ENCODE measurements around the gene UBR3. TPM values are rescaled to one million over a fixed set of nuclear protein-coding genes. Genes with fewer than 3 reads are reported as not detected.

Gene UBR3
- polyA plus RNA-seq, 2 of the 4 experiments (the other 2 are of a cell fraction) = 11.0 to 23.1 TPM

DNA sequence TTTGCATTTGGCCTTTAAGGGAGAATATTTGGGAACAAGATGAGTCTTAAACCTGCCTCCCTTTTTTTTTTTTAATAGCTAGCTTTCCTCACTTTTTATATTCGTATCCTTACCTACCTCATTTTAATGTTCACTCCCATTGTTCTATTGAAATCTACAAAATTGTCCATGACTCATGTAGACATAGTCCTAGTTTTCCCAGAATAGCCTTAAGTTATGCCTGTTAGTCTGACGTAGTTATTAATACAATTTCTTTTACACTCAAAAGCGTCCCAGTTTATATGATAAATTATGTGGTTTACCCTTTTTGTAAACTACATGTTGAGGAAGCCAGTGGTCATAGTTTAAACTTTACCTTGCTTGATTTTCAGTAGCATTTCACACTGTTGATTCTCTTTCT lies 73.4 kb downstream of the UBR3 start:
- ATAC-seq (no peak), DNase-seq (ENCODE audit: low read depth in 1 of 2, low spot score in 1 of 2) (no peak), FAIRE-seq (no peak)
- Histone ChIP-seq H3K27ac (no peak overlapping the region), H3K4me1 (peaks cover 2% of the 10 kb centered on the region), H3K9me3 (no peaks in the 10 kb centered on the region), H3K4me2 (no peak overlapping the region), H3K4me3 (no peak overlapping the region)
- TF ChIP-seq MYC (IDR thresholded peaks at IDR 0.05; ENCODE audit: borderline replicate concordance, low read length) = no peak
- TF ChIP-seq, protein P1, sequence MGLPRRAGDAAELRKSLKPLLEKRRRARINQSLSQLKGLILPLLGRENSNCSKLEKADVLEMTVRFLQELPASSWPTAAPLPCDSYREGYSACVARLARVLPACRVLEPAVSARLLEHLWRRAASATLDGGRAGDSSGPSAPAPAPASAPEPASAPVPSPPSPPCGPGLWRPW (IDR thresholded peaks at IDR 0.05) = no peak
- WGBS (ENCODE audit: missing lambda C conversion rate) = 86% methylated on average over 3 of the region's 3 CpGs
- CTCF ChIA-PET = no interaction called here
- POLR2A ChIA-PET = no interaction called here

DNA sequence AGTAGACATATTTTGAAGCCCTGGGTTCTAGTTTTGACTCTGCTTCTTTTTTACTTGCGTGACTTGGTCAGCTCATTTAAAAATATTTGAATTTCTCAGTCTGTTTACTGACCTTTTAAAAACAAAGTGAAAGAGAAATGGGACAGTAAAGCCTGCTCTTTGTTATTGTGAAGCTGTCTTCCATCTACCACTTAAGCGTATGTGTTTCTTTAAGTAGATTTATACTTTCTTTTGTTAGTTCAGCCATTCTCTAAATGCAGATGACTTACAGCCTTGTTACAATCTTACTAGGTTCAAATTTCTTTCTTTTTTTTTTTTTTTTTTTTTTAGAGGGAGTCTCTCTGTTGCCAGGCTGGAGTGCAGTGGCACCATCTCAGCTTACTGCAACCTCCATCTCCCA lies 79.5 kb downstream of the UBR3 start:
- no peak for DNase-seq (ENCODE audit: low read depth in 1 of 2, low spot score in 1 of 2)
- H3K4me2 ChIP-seq = no peak overlapping the region
- POLR2A ChIA-PET = no interaction called here
- FAIRE-seq = no peak
- CTCF ChIA-PET = no interaction called here
- TF ChIP-seq, protein P2, sequence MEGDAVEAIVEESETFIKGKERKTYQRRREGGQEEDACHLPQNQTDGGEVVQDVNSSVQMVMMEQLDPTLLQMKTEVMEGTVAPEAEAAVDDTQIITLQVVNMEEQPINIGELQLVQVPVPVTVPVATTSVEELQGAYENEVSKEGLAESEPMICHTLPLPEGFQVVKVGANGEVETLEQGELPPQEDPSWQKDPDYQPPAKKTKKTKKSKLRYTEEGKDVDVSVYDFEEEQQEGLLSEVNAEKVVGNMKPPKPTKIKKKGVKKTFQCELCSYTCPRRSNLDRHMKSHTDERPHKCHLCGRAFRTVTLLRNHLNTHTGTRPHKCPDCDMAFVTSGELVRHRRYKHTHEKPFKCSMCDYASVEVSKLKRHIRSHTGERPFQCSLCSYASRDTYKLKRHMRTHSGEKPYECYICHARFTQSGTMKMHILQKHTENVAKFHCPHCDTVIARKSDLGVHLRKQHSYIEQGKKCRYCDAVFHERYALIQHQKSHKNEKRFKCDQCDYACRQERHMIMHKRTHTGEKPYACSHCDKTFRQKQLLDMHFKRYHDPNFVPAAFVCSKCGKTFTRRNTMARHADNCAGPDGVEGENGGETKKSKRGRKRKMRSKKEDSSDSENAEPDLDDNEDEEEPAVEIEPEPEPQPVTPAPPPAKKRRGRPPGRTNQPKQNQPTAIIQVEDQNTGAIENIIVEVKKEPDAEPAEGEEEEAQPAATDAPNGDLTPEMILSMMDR (IDR thresholded peaks at IDR 0.05) = no peak
- TF ChIP-seq TFCP2L1 (CRISPR knock-in tag; IDR thresholded peaks at IDR 0.05) (no peak), BHLHE40 (IDR thresholded peaks at IDR 0.05; ENCODE audit: low read depth, low read length) (no peak), ZNF302 (CRISPR knock-in tag; IDR thresholded peaks at IDR 0.05) (no peak), PHF8 (IDR thresholded peaks at IDR 0.05; ENCODE audit: borderline replicate concordance, low read depth) (no peak), HDAC2 (IDR thresholded peaks at IDR 0.05) (no peak), HOXA7 (CRISPR knock-in tag; IDR thresholded peaks at IDR 0.05) (no peak), EHMT2 (IDR thresholded peaks at IDR 0.05; ENCODE audit: low read depth) (no peak), CBX8 (IDR thresholded peaks at IDR 0.05) (no peak), KDM1A (IDR thresholded peaks at IDR 0.05; ENCODE audit: low read depth) (no peak), HOXB5 (CRISPR knock-in tag; IDR thresholded peaks at IDR 0.05) (no peak), EHF (CRISPR knock-in tag; IDR thresholded peaks at IDR 0.05) (no peak), GATA3 (IDR thresholded peaks at IDR 0.05; ENCODE audit: borderline replicate concordance) (no peak), MAZ (IDR thresholded peaks at IDR 0.05; ENCODE audit: borderline replicate concordance, low read depth, low read length) (no peak)
- TF ChIP-seq, protein P3, sequence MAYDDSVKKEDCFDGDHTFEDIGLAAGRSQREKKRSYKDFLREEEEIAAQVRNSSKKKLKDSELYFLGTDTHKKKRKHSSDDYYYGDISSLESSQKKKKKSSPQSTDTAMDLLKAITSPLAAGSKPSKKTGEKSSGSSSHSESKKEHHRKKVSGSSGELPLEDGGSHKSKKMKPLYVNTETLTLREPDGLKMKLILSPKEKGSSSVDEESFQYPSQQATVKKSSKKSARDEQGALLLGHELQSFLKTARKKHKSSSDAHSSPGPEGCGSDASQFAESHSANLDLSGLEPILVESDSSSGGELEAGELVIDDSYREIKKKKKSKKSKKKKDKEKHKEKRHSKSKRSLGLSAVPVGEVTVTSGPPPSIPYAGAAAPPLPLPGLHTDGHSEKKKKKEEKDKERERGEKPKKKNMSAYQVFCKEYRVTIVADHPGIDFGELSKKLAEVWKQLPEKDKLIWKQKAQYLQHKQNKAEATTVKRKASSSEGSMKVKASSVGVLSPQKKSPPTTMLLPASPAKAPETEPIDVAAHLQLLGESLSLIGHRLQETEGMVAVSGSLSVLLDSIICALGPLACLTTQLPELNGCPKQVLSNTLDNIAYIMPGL (CRISPR knock-in tag; IDR thresholded peaks at IDR 0.05; ENCODE audit: borderline replicate concordance) = no peak
- TF ChIP-seq, protein P4, sequence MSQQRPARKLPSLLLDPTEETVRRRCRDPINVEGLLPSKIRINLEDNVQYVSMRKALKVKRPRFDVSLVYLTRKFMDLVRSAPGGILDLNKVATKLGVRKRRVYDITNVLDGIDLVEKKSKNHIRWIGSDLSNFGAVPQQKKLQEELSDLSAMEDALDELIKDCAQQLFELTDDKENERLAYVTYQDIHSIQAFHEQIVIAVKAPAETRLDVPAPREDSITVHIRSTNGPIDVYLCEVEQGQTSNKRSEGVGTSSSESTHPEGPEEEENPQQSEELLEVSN (IDR thresholded peaks at IDR 0.05; ENCODE audit: borderline replicate concordance, low read depth) = no peak
- TF ChIP-seq, protein P5, sequence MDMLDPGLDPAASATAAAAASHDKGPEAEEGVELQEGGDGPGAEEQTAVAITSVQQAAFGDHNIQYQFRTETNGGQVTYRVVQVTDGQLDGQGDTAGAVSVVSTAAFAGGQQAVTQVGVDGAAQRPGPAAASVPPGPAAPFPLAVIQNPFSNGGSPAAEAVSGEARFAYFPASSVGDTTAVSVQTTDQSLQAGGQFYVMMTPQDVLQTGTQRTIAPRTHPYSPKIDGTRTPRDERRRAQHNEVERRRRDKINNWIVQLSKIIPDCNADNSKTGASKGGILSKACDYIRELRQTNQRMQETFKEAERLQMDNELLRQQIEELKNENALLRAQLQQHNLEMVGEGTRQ (IDR thresholded peaks at IDR 0.05) = no peak
- no peak for ATAC-seq
- no peak overlapping the region for H3K27ac ChIP-seq
- 94% methylated on average over 2 of the region's 2 CpGs for WGBS (ENCODE audit: missing lambda C conversion rate)
- no peaks in the 10 kb centered on the region for H3K9me3 ChIP-seq
- H3K4me3 ChIP-seq = no peak overlapping the region
- no peaks in the 10 kb centered on the region for H3K4me1 ChIP-seq

DNA sequence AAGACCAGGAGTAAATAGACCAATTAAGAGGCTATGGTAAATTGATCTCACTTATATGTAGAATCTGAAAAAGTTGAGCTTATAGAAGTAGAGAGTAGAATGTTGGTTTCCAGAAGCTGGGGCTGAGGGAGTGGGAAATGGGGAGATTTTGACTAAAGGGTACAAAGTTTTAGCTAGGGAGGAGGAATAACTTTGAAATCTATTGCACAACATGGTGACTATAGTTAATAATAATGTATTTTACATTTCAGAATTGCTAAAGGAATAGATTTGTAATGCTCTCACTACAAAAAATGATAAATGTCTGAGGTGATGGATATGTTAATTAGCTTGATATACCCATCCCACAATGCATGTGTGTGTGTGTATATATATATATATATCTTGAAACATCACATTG lies 82.1 kb downstream of the UBR3 start:
- no peak overlapping the region for H3K27ac ChIP-seq
- DNase-seq (ENCODE audit: low read depth in 1 of 2, low spot score in 1 of 2) = no peak
- H3K9me3 ChIP-seq = no peaks in the 10 kb centered on the region
- TF ChIP-seq HDAC2 (IDR thresholded peaks at IDR 0.05) = no peak
- TF ChIP-seq, protein P4 (IDR thresholded peaks at IDR 0.05; ENCODE audit: borderline replicate concordance, low read depth) = no peak
- TF ChIP-seq MAZ (IDR thresholded peaks at IDR 0.05; ENCODE audit: borderline replicate concordance, low read depth, low read length) = no peak
- TF ChIP-seq, protein P5 (IDR thresholded peaks at IDR 0.05) = no peak
- TF ChIP-seq CBX2 (IDR thresholded peaks at IDR 0.05; ENCODE audit: borderline replicate concordance, low read depth) = no peak
- TF ChIP-seq, protein P6, sequence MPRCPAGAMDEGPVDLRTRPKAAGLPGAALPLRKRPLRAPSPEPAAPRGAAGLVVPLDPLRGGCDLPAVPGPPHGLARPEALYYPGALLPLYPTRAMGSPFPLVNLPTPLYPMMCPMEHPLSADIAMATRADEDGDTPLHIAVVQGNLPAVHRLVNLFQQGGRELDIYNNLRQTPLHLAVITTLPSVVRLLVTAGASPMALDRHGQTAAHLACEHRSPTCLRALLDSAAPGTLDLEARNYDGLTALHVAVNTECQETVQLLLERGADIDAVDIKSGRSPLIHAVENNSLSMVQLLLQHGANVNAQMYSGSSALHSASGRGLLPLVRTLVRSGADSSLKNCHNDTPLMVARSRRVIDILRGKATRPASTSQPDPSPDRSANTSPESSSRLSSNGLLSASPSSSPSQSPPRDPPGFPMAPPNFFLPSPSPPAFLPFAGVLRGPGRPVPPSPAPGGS (IDR thresholded peaks at IDR 0.05) = no peak
- no peak for TF ChIP-seq NR3C1 (IDR thresholded peaks at IDR 0.05)
- POLR2A ChIA-PET = no interaction called here
- no peaks in the 10 kb centered on the region for H3K4me1 ChIP-seq
- no peak for FAIRE-seq
- H3K4me3 ChIP-seq = no peak overlapping the region
- CTCF ChIA-PET = interaction anchor here (1.0 kb wide), 1 partner anchor 19 kb away, joined by 3 read pairs; no protein-coding TSS in a partner anchor
- no peak overlapping the region for H3K4me2 ChIP-seq
- ATAC-seq = no peak
